Stimulated activated CD4-positive, alpha-beta T cell treated with anti-CD3 and anti-CD28 coated beads, Interleukin-15, amount 100 ng/mL, for 1 hour (primary cell): Measurements from ENCODE around the gene CNTF.
"Not testable (repeated sequence)": the region's sequence is repeated elsewhere in the genome, so short reads cannot be mapped to it uniquely, and the experiment has no call there.

Experiments used
- DNase-seq, 2 donors: peaks; one replicate each; pipeline ENCODE4 v3.0.0-alpha.2; 2020; ENCODE audit warnings: low read depth in 1 of 2, low spot score in 1 of 2

The CNTF gene, protein sequence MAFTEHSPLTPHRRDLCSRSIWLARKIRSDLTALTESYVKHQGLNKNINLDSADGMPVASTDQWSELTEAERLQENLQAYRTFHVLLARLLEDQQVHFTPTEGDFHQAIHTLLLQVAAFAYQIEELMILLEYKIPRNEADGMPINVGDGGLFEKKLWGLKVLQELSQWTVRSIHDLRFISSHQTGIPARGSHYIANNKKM

DNA sequence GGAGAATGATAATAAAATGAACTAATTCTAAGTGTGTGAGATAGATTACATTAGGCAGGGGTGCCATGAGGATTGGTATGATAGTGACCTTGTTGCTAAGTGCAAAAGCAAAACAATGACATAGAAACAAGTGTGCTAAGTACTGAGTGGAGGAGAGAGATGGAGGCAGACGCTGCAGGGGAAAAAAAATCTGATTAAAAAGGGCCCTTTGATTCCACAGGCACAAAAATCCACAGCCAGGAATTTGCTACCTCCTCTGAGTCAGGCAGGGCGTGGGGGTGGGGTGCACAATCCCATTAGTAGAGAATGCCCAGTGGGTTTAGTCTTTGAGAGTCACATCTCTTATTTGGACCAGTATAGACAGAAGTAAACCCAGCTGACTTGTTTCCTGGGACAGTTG is at the start of gene CNTF:
CNTF (plus strand) TSS at position 322 of the 400 bp plus-strand sequence. CDS start 88 bp downstream, outside the sequence.
- no peak for DNase-seq

DNA sequence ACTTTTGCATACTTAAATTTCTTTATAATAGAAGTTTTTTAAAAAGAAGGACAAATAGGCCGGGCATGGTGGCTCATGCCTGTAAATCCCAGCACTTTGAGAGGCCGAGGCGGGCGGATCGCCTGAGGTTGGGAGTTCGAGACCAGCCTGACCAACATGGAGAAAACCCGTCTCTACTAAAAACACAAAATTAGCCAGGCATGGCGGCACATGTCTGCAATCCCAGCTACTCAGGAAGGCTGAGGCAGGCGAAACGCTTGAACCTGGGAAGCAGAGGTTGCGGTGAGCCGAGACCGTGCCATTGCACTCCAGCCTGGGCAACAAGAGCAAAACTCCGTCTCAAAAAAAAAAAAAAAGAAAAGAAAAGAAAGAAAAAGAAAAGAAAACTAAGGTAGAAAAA is 49.6 kb upstream of the CNTF start:
- not testable (repeated sequence) for DNase-seq

DNA sequence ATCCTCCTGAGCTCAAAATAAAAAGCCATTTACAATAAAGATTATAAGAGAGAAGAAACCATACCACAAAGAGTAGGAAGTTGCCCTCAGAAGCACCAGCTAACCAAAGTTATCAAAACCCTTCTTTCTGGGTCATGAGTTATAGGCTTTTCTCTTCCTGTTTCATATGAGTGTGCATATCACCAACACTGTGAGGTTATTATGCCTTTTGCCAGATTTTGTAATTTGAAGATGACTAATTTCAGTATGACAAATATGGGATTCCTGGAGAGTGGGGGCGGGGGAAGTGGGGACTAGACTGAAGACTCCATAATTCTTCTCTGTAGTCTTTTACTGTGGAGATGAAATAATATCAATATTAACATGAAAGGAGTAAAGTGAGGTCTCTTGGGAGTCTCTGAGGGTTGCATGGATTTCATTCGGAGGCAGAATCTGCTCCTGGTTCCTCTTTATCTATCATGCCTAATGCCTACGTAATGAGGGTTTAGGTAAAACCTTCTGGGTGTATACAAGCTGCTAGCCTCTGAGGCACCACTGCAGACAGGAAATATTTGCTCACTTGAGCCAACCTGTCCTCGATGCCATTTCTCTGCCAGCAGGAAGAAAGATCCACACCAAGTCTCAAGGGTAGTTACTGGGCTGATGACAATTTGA is 48.9 kb upstream of the CNTF start:
- peak in 1 of 2 donors; percentile 49 for DNase-seq

DNA sequence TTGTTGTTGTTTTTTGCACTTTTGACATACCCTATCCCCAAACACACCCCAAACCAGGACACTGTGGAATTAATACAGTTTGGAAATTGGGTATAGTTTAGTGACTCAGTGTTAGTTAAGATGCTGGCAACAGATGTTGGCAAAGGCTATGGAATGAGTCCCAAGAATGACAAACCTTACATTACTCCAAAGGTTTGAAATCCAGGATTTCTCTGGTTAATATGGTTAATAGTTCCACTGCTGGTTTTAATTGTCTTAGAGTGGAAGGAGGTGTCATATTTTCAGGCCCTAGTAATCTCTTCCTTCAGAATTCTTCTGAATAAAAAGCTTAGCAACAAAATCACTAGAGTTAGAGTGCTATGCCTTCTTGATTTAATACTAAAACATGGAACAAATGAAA is 47.6 kb upstream of the CNTF start:
- no peak for DNase-seq

DNA sequence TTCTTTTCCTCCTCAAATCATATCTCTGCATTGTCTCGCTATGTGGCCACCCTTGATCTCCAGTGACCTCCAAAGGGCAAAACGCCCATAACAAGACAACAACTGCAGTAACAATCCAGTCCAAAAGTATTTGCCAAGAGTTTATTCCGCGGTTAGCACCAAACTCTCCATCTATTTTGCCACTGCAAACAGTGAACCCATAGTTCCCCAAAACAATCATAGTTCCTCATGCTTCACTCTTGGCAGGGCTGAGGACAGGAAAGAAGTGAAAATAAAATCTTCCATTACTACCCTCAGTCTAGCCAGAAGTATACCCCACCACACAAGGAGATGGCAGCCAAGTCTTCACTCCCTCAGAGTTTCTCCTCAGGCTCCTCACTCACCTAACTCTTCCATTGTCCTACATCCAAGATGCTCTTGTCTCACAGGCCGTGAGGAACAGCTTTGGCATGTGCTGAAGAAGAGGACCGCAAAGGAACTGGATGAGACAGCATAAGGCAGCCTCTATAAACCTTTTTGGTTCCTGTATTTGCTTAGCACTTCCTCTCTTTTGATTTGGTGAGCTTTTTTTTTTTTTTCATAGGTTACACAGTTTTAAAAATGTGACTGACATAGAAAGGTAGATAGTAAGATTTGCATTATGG is 47.0 kb upstream of the CNTF start, which contains the start of gene LPXN:
LPXN (minus strand) TSS at position 480 of the 644 bp plus-strand sequence; CDS start at position 396, 84 bp downstream.
- DNase-seq = peak in 1 of 2 donors; percentile 27

DNA sequence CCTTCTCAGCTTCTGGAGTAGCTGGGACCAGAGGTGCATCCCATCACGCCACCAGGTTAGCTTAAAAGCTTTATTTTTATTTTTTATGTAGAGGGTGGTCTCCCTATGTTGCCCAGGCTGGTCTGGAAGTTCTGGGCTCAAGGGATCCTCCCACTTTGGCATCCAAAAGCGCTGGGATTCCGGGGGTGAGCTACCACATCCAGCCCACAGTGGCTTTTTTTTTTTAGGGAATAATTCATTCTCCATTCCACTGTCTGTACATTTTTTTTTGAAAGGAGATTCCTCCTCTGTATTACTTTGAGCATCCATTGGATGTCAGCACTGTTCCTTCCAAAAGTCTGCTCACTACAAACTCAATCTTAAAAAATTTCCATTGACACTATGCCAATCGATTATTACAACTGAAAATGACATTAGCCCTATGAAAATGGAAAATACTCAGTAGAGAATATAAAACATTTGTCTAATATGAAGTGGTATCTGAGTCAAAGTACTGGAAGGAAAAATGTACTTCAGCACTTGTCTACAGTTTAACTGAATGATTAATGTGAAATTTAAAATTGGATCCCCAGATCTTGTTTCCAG is 45.5 kb upstream of the CNTF start:
- no peak for DNase-seq

DNA sequence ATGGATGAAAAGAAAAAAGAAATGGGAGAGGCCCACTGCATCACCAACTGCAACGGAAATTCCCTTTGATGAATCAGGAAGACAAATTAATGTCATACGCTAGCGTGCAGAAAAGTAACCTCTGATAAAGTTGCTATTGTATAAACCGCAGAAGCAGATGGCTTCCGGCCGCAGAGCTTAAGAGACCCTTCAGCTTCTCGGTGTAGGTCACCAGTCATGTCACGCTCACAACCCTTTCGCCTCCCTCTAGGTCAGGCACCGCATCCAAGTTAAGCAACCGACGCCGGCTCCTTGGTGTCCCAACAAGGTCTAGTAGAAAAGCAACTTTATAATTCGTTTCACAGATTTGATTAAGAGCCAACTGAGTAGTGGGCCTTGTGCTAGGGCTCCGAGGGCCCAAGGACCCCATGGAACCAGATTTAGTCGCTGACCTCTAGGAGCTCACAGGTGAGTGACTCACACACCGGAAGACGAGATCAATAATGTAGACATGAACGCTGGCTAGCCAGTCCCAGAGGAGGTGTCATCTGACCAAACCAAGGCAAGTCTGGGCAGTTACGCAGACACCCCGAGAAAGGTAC is 44.8 kb upstream of the CNTF start:
- peak; percentile 53 to 57 for DNase-seq

DNA sequence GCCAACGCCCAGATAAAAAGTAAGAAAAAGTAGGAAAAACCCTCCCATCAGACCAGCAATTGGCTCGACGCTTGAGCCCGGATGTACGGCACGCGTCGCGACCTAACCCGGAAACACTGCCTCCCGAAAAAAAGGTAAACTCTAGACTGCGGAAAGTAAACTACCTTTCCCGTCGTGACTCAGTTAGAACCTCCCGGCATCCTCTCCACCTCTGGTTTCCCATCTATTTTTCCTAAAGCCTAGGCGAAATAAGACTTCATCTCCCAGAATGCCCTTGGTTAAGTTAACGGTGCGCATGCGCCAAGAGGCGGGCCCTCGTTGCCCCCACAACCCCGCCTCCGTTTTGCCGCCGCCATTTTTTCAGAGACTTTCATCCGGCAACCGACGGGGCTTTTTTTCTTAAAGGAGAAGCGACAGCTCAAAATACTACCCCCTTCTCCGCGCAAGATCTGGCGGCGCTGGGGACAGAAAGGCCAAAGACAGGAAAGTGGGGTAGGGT is 44.3 kb upstream of the CNTF start:
- peak; percentile 87 to 88 for DNase-seq

DNA sequence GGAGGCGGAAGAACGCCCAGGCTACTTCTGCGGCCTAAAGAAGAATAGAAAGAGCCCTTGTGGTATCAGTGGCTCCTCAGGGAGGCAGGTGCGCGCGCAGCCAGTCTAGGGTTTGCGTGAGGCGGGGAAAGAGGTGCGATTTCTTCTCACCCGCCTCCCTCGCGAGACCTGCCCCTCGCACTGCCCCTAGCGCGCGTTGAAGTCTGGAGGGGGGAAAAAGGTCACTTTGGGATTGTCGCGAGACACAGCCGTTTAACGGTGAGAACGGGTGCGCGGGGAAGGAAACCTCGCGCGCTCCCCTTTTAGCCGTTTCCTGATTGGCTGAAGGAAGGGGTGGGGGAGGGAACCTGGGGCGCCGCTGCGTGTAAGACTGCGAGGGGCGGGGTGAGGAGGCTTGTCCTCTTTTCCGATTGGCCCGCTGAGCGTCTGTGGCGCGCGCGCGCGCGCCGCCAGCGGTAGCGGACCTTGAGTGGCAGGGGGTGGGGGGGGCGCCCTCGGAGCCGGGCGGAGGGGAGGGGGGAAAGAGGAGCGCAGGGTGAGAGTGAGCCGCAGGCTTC is 43.8 kb upstream of the CNTF start, which contains the start of gene ZFP91:
ZFP91 (plus strand) TSS at position 429 of the 557 bp plus-strand sequence. CDS start 219 bp downstream, outside the sequence.
- peak; percentile 91 to 95 for DNase-seq

DNA sequence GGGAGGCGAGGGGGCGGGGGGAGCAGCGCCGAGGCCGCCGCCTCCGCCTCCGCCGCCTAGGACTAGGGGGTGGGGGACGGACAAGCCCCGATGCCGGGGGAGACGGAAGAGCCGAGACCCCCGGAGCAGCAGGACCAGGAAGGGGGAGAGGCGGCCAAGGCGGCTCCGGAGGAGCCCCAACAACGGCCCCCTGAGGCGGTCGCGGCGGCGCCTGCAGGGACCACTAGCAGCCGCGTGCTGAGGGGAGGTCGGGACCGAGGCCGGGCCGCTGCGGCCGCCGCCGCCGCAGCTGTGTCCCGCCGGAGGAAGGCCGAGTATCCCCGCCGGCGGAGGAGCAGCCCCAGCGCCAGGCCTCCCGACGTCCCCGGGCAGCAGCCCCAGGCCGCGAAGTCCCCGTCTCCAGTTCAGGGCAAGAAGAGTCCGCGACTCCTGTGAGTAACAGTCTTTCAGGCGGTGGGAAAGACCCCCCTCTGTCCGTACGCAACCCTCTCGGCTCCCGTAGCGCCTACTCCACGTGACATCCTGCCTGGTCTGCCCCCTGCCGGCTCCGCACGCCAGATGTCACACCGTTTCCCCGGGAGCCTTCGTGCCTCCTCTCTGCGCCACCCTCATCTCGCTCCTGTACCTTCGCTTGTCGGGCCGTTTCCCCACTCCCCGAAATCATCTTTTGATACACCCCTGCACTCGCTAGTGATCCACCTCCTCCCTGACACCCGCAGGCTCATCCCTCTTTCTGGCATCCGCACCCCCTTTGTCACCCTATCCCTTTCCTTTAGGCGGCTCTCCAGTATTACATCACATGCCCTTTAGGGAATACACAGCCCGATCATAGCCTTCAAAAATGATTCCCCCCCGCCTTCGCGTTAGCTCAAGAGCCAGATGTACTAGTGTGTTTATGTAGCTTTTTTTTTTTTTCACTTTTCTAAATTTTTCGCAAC is 43.0 kb upstream of the CNTF start:
- DNase-seq = peak; percentile 83 to 86

DNA sequence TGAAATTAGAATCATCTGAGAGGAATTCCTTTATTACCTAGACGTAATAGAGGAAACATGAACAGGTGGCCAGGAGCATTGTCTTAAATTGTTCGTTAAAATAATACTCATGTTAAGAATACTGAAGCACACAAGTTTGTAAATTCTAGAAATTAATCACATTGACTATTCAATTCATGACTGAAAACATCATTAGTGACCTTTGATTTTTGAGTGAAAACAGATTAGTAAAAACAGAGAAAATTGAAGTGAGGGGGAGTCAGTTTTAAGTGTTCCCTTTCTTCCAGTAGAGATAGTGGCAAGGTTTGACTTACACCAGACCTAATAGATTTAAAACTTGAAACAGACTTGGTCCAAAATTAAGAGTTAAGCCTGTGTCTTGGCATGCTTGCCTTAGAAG is 42.2 kb upstream of the CNTF start:
- DNase-seq = no peak

DNA sequence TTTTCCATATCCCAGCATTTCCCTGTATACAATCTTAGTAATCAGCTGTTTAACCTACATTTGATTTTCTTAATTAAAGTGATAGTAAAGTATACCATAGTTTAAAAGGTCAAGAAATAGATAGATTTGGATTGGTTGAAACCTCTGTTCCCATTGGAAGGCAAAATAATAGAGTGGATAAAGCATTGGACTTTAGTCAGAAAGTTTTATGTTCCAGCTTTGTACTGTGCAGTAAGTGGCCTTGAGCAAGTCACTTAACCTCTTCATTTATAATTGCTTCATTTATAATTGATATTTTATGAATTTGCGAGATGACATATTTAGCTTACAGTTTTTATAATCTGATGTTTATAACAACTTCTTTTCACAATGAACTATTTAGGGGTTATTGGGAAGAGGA is 40.0 kb upstream of the CNTF start:
- DNase-seq = no peak

DNA sequence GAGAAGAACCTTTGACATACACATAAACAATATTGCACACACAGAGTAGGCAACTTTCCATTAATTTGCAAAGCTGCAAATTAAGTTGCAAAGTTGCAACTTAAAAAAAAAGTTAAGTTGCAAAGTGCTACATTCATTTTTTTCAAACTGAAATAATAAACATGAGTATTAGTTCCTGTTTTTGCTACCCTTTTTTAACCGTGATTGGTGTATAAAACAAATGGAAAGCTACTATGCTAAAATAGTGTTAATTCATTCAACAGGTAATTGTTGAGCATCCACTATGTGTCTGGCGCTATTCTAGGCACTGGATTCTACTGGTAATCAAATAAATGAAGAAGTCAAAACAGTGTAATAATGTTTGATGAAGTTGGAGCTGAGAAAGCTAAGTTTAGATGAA is 35.5 kb upstream of the CNTF start:
- no peak for DNase-seq

DNA sequence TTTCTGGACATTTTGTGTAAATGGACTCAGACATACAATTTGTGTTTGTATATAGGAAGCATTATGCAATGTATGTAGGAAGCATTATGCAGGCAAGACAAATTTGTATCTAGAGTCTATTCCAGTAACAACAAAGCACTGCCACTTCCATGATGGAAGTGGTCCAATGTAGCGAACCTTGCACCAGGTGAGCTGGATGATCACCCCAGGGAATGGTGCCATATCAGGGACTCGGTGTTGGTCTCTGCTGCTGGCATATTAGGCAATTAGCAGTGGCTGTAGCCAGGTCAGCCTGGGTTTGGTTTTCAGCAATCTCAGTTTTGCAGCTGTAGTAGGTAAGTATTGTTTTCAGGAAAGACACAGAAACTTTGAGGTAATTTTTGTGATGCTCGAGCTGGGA is 30.8 kb upstream of the CNTF start:
- DNase-seq = no peak

DNA sequence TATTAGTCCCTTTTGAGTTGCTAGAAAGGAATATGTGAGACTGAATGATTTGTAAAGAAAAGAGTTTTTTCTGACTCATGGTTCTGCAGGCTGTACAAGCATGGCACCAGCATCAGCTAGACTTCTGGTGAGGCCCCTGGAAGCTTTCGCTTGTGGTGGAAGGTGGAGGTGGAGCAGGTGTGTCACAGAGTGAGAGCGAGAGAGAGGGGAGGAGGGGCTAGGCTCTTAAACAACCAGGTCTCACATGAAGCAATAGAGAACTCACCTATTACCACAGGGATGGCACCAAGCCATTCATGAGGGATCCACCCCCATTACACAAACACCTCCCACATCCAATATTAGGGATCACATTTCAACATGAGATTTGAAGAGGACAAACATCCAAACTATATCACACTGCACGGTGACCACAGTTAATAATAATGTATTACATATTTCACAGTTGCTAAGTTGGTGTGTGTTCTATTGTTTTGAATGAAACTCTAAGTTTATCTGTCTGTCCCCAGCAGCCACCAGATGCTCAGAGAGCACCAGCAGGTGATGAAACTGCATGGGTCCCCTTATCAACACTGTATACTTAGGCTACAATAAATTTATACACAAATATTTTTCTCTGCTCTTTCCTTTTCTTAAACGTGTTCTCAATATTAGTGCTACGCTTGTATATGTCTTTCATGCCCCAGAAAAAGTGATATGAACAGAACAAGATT is 29.5 kb upstream of the CNTF start:
- DNase-seq = peak in 1 of 2 donors; percentile 46

DNA sequence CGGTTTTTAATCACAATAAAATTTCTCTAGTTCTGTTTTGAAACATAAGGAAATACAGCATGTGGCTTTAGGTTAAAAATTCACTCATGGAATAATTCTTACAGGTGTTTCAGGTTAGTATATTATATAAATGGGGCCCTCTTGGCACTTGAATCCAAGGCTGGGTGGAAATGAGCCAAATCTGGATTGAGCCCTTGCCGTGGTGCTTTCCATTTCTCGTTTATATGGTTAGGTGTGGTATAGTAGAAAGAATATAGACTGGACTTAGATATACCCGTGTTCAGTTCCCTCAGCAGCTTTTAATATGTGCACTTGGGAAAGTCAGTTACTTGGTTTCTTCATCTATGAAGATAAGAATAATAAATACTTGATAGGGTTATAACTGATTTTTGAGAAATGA is 27.6 kb upstream of the CNTF start:
- DNase-seq = no peak

DNA sequence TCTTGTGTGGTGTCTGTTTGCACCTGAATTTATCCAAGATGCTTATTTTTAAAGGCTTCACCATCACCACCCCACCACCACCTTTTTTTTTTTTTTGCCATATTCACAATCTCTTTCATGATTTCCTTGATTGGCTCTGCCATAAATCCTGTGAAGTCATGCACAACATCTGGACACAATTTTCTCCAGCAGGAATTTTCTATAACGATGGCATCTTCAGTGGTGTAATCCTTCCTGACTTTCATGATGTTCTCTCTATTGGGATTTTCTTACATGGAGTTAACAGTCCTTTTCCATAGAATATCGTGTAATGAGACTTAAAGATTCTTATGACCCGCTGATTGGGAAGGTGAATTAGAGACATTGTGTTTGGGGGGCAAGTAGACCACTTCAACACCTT is 25.8 kb upstream of the CNTF start:
- DNase-seq = no peak

DNA sequence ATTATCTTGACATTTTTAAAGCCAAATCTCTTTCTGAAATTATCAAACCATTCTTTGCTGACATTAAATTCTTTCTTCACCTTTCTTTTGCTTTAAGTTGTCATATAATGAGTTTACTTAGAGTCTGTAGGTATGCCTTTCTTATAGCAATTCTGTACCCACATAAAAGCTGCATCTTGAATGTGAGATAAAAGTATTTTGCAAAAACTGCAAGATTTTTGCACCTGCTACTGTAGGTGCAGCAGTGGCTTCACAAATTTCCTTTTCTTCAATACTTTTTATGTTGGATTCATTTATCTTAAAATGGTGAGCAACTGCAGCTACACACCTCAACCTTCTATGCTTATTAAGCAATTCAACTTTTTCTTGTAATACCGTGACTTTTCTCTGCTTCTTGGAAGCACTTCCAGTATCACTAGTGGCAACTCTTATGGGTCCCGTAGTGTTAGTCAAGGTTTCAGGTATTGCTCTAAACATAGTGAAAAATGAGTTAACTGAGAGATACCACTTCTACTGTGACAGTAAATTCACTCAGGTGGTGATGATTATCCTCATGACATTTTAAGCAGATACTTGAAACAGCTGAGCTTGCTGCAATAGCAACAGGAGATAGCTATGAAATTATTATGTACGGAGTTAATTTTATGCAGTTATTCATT is 24.9 kb upstream of the CNTF start:
- no peak for DNase-seq

DNA sequence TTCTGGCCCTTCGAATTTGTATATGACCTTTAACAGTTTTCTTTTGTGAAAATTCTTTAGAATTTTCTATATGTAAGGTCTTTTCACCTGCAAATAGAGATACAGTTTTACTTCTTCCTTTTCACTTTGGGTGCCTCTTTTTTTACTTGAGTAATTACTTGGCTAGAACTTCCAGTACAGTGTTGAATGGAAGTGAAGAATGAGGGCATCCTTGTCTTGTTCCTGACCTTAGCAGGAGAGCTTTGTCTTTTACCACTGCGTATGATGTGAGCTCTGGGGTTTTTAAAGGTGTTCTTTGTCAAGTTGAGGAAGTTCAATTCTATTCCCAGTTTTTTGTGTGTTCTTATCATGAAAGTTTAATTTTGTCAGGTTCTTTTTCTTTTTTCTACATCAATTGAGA is 22.0 kb upstream of the CNTF start:
- no peak for DNase-seq
